ENCODE measurements around the gene NPAT. TPM values are rescaled to one million over a fixed set of nuclear protein-coding genes. Genes with fewer than 3 reads are reported as not detected.

The NPAT gene
- total RNA-seq, 1 donor from 2014 or later = 2.0 TPM

GRCh38 chr11:108218912-108219783 is 3.3 kb downstream of the NPAT start:
- intact Hi-C loops (cut with DNase I) = no loop called here
- H3K4me1 ChIP-seq = peaks cover 0 to 6% of the 10 kb centered on the region in 2 donors
- no peak overlapping the region for H3K27ac ChIP-seq
- no peak for DNase-seq (ENCODE audit: low spot score in 2 of 2)
- no peaks in the 10 kb centered on the region for H3K27me3 ChIP-seq
- H3K9me3 ChIP-seq = no peaks in the 10 kb centered on the region
- H3K36me3 ChIP-seq = no peaks in the 10 kb centered on the region
- no peak overlapping the region for H3K4me3 ChIP-seq
- TF ChIP-seq CTCF (IDR thresholded peaks at IDR 0.05) = no peak

GRCh38 chr11:108218455-108218854 is 4.0 kb downstream of the NPAT start:
- H3K27ac ChIP-seq = no peak overlapping the region
- no peak for DNase-seq (ENCODE audit: low spot score in 2 of 2)
- TF ChIP-seq CTCF (IDR thresholded peaks at IDR 0.05) = no peak
- no peaks in the 10 kb centered on the region for H3K9me3 ChIP-seq
- H3K4me1 ChIP-seq = peaks cover 0 to 4% of the 10 kb centered on the region in 2 donors
- intact Hi-C loops (cut with DNase I) = no loop called here
- H3K27me3 ChIP-seq = no peaks in the 10 kb centered on the region
- H3K36me3 ChIP-seq = no peaks in the 10 kb centered on the region
- no peak overlapping the region for H3K4me3 ChIP-seq

- intact Hi-C loops (cut with DNase I) = no loop called here
- no peak for TF ChIP-seq CTCF (IDR thresholded peaks at IDR 0.05)
- DNase-seq (ENCODE audit: low spot score in 2 of 2) = no peak
- H3K4me3 ChIP-seq = no peak overlapping the region
- H3K36me3 ChIP-seq = peaks cover 0 to 2% of the 10 kb centered on the region in 2 donors
- H3K27me3 ChIP-seq = no peaks in the 10 kb centered on the region
- H3K27ac ChIP-seq = no peak overlapping the region
- H3K4me1 ChIP-seq = peaks cover 0 to 4% of the 10 kb centered on the region in 2 donors
- H3K9me3 ChIP-seq = no peaks in the 10 kb centered on the region
Observed at GRCh38 chr11:108216988-108217387, 5.5 kb downstream of the NPAT start.

GRCh38 chr11:108213784-108214183 is 8.7 kb downstream of the NPAT start:
- H3K9me3 ChIP-seq = no peaks in the 10 kb centered on the region
- H3K27me3 ChIP-seq = no peaks in the 10 kb centered on the region
- H3K27ac ChIP-seq = no peak overlapping the region
- peaks cover 15 to 26% of the 10 kb centered on the region in 2 donors for H3K36me3 ChIP-seq
- no peak overlapping the region for H3K4me3 ChIP-seq
- intact Hi-C loops (cut with DNase I) = no loop called here
- DNase-seq (ENCODE audit: low spot score in 2 of 2) = no peak
- TF ChIP-seq CTCF (IDR thresholded peaks at IDR 0.05) = no peak
- H3K4me1 ChIP-seq = no peaks in the 10 kb centered on the region

- no peak for DNase-seq (ENCODE audit: low spot score in 2 of 2)
- H3K9me3 ChIP-seq = no peaks in the 10 kb centered on the region
- H3K4me3 ChIP-seq = no peak overlapping the region
- no peaks in the 10 kb centered on the region for H3K27me3 ChIP-seq
- no peak overlapping the region for H3K27ac ChIP-seq
- intact Hi-C loops (cut with DNase I) = no loop called here
- peaks cover 38 to 50% of the 10 kb centered on the region in 2 donors for H3K36me3 ChIP-seq
- TF ChIP-seq CTCF (IDR thresholded peaks at IDR 0.05) = no peak
- no peaks in the 10 kb centered on the region for H3K4me1 ChIP-seq
Observed at GRCh38 chr11:108210441-108210840, 12.0 kb downstream of the NPAT start.
